Endothelial cell of umbilical vein (primary cell): ENCODE results near the gene RASGRF2. TPM values are rescaled to one million over a fixed set of nuclear protein-coding genes. Genes with fewer than 3 reads are reported as not detected.

Experiments
- polyA plus RNA-seq, 4 experiments: library from polyadenylated mRNA; depleted of rRNA in 3 of 4; stranded (reverse) in 3 of 4; unstranded in 1 of 4; fragments of >200 nt; gene quantifications; 2 replicates each; pipeline versions ENCODE4 v1.2.1 to v1.2.3, GENCODE V29; 2011 to 2012; ENCODE audit warnings: missing spikeins in 1 of 4
- small RNA-seq: library from RNA; depleted of rRNA; stranded (forward); fragments of <200 nt; gene quantifications from one replicate; pipeline ENCODE3, GENCODE V24; 2012; ENCODE audit warnings: low replicate concordance, low read depth; ENCODE audit not compliant: insufficient read depth, insufficient read length
- total RNA-seq: library from RNA; stranded (reverse); gene quantifications from 2 replicates; pipeline ENCODE4 v1.2.3, GENCODE V29; 2021

RASGRF2 gene
- total and polyA plus RNA-seq, 2 donors (not counting 3 experiments of a cell fraction or from before 2014, with no cell fraction given): 0.41 to 4.0 TPM

Small RNA genes lying within 50 kb of the gene (small RNA-seq; reads per million reads assigned to genes)
- gene AC026436.1: not detected
